ENCODE measurements around the gene PIM1.
"Not testable (repeated sequence)": the region's sequence is repeated elsewhere in the genome, so short reads cannot be mapped to it uniquely, and the experiment has no call there.

PIM1 gene

DNA sequence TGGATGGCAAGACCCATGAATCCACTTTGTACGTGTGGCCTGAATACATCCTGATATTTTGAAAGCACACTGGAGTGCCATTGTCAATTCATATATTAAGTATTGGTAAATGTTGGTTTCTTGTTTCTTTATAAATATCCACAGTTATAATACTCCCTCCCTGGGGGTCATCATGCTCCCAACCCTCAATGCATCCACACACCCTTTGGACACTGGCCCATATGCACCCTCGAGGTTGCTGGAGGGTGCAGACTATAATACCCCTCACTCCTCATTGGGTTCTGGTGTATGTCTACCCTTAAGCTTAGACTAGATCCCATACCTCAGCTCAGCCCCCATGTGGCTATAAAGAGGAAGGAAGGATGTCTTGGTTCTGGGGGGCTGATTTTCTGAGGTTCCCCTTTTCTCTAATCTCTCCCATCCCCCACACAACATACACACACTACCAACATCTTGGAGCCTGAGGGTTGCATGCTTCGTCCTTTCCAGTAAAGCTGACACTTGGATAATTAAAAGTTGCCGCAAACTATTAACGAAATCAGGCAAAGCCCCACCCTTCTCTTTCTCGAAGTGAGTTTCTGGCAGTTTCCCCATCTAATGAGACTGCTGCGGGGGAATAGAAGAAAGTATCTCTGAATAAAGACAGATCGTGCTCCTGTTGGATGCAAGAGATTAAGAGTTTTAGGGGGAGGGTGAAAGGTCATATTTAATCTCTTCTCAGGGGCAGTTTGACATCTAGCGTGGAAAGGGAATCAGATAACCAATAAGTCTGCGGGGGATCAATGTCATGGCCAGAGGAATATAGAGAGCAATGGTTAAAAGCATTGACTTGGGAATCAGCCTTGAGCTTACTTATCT is 7.4 kb downstream of the PIM1 start:
- H3K4me1 ChIP-seq, result peaks cover 63% of the 10 kb centered on the region
- H3K36me3 ChIP-seq, result peaks cover 27% of the 10 kb centered on the region
- no peaks in the 10 kb centered on the region for H3K27me3 ChIP-seq
- 0 out of 2 replicates have a peak overlapping the region, but pooled peaks have one; percentile 0 for H3K27ac ChIP-seq
- H3K9me3 ChIP-seq, result no peaks in the 10 kb centered on the region
- peak overlapping the region; percentile 76 for H3K4me2 ChIP-seq
- 0 out of 2 replicates have a peak, but pooled peaks cover 6% of the 10 kb centered on the region for H4K20me1 ChIP-seq
- H3K9ac ChIP-seq, result peak overlapping the region; percentile 13; the same call in 1 of the 2 replicates
- no peak overlapping the region for H3K4me3 ChIP-seq
- no peak for TF ChIP-seq Cebpa-rat (IDR thresholded peaks at IDR 0.05)

DNA sequence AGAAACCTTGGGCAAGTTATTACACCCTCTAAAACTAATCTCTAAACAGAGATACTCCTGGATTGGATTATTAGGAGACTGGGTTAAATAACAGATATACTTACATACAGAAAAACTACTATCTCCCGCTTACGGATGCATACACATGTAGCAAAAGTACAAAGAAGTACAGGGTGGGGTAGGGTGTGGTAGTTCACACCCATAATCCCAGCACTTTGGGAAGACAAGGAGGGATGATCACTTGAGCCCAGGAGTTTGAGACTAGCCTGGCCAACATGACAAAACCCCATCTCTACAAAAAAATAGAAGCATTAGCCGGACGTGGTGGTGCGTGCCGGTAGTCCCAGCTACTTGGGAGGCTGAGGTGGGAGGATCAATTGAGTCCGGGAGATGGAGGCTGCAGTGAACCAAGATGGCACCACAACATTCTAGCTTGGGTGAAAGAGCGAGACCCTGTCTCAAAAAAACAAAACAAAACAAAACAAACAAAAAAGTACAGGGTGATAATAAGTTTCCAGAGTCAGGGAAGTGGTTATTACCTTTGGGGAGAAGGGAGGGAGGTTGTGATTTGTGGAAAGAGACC is 8.1 kb downstream of the PIM1 start:
- Histone ChIP-seq H4K20me1 (no peaks in the 10 kb centered on the region), H3K9me3 (no peaks in the 10 kb centered on the region), H3K27ac (0 out of 2 replicates have a peak overlapping the region, but pooled peaks have one; percentile 0), H3K4me1 (peaks cover 63% of the 10 kb centered on the region), H3K4me2 (peak overlapping the region; percentile 76), H3K4me3 (no peak overlapping the region), H3K27me3 (no peaks in the 10 kb centered on the region), H3K36me3 (peaks cover 26% of the 10 kb centered on the region), H3K9ac (no peak overlapping the region; the same call in 1 of the 2 replicates)
- no peak for TF ChIP-seq Cebpa-rat (IDR thresholded peaks at IDR 0.05)

DNA sequence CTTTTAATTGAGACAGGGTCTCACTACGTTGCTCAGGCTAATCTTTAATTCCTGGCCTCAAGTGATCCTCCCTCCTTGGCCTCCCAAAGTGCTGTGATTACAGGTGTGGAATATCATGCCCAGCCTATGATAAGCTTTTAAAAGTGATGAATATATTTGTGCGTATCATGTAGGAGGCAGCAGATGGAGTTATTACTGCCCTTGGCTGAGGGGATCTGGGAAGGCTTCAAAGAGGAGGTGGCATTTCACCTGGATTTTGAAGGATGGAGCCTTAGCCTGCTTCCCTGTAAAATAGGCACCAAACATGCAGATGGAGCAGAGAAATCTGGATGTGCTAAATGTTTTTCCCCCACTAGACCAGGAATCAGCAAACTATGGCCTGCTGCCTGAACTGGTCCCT is 10.1 kb downstream of the PIM1 start:
- Histone ChIP-seq H3K27ac (no peak overlapping the region), H3K9me3 (no peaks in the 10 kb centered on the region), H4K20me1 (no peaks in the 10 kb centered on the region), H3K4me3 (no peak overlapping the region), H3K4me2 (no peak overlapping the region), H3K27me3 (no peaks in the 10 kb centered on the region), H3K36me3 (peaks cover 6% of the 10 kb centered on the region), H3K9ac (no peak overlapping the region), H3K4me1 (peaks cover 59% of the 10 kb centered on the region)
- no peak for TF ChIP-seq Cebpa-rat (IDR thresholded peaks at IDR 0.05)

DNA sequence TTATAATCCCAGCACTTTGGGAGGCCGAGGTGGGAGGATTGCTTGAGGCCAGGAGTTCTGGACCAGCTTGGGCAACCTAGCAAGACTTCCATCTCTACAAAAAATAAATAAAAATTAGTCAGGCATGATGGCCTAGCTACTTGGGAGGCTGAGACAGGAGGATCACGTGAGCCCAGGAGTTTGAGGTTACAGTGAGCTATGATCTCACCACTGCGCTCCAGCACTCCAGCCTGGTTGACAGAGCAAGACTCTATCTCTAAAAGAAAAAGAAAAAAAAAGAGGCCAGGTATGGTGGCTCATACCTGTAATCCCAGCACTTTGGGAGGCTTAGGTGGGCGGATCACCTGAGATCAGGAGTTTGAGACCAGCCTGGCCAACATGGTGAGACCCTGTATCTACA is 10.7 kb downstream of the PIM1 start:
- not testable (repeated sequence) for H3K4me2 ChIP-seq, H4K20me1 ChIP-seq, H3K4me3 ChIP-seq, H3K27ac ChIP-seq, H3K36me3 ChIP-seq, H3K9me3 ChIP-seq, H3K9ac ChIP-seq, H3K27me3 ChIP-seq
- H3K4me1 ChIP-seq, result peaks cover 54% of the 10 kb centered on the region

DNA sequence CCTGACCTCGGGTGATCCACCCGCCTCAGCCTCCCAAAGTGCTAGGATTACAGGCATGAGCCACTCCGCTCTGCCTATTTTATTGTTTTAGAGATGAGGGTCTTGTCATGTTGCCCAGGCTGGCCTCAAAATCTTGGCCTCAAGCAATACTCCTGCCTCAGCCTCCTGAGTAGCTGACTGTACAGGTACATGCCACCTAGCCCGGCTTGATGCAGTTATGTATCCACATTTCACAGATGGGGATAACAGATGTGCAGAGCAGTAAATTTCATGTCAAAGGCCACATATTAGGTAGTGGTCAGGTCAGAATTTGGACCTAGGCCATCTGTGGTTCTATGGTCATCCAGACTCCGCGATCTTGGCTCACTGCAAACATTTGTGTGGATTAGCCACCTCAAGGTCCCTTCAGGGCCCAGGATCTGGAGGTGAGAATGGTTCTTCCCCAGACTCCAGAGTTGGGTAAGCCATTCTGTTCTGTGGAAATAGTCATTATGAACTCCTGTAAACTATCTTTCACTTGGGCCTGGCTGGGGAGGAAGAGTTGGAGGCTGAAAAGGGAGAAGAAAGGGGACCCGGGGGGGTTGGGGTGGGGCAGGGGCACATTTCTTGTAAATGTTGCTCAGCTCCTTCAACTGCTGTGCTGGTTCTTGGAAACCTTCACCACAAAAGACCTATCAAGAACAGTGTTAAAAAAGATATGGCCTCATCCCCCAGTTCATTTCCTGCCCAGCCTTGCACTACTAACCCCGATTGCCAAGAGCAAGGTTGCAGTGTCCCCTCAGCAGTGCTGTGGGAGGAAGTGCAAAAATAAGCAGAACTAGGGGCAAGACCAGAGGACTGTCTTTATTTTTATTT is 13.0 kb downstream of the PIM1 start:
- H4K20me1 ChIP-seq, result no peaks in the 10 kb centered on the region
- peak overlapping the region; percentile 75 for H3K4me2 ChIP-seq
- TF ChIP-seq Cebpa-rat (IDR thresholded peaks at IDR 0.05), result no peak; the same call in 1 of the 2 replicates
- H3K36me3 ChIP-seq, result no peaks in the 10 kb centered on the region
- H3K27ac ChIP-seq, result peak overlapping the region; percentile 80
- peaks cover 10% of the 10 kb centered on the region; the same call in 1 of the 2 replicates for H3K9me3 ChIP-seq
- no peaks in the 10 kb centered on the region for H3K27me3 ChIP-seq
- H3K9ac ChIP-seq, result peak overlapping the region; percentile 58; the same call in 1 of the 2 replicates
- peaks cover 31% of the 10 kb centered on the region for H3K4me1 ChIP-seq
- peak overlapping the region; percentile 31; the same call in 1 of the 2 replicates for H3K4me3 ChIP-seq

DNA sequence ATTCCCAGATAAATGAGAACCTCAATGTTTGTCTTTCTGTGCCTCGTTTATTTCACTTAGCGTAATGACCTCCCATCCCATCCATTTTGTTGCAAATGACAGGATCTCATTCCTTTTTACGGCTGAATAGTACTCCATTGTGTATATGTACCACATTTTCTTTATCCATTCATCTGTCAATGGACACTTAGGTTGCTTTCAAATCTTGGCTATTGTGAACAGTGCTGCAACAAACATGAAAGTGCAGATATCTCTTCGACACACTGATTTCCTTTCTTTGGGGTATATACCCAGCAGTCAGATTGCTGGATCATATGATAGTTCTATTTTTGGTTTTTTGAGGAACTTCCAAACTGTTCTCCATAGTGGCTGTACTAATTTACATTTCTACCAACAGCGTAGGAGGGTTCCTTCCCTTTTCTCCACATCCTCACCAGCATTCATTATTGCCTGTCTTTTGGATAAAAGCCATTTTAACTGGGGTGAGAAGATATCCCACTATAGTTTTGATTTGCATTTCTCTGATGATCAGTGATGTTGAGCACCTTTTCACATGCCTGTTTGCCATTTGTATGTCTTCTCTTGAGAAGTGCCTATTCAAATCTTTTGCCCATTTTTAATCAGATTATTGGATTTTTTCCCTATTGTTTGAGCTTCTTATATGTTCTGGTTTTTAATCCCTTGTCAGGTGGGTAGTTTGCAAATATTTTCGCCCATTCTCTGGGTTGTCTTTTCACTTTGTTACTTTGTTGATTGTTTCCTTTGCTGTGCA is 16.2 kb downstream of the PIM1 start:
- H4K20me1 ChIP-seq, H3K27me3 ChIP-seq, H3K9me3 ChIP-seq, H3K4me3 ChIP-seq, H3K27ac ChIP-seq, H3K9ac ChIP-seq, H3K4me2 ChIP-seq, H3K36me3 ChIP-seq: not testable (repeated sequence)
- peaks cover 39% of the 10 kb centered on the region for H3K4me1 ChIP-seq

DNA sequence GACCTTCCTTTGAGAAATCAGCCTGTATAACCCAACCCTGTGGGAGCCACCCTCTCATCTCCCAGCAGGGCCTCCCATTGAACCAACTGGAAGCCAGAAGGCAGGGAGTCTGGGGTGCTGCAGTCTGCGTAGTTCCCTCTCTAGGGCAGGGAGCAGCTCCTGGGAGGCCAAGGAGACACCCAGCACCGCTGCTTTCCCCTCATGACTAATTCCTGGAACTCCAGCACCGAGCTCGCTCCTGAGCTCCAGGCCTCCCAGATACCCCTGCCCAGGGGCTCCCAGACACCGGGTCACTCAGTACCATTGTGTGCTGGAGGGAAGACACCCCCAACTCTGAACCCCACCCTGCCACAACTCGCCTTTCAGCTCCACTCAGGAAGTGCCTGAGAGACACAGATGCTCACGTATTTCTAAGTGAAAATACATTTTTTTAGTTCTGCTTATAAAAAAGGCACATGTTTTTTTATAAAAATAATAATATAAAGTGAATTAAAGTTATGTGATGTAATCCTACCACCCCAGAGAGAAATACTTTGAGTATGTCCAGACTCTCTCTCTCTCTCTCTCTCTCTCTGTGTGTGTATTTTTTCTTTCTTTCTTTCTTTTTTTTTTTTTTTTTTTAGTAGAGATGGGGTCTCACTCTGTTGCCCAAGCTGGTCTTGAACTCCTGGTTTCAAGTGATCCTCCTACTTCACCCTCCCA is 17.5 kb downstream of the PIM1 start:
- no peaks in the 10 kb centered on the region for H3K27me3 ChIP-seq
- H3K36me3 ChIP-seq, result no peaks in the 10 kb centered on the region
- peaks cover 29% of the 10 kb centered on the region for H3K4me1 ChIP-seq
- no peak overlapping the region for H3K4me2 ChIP-seq
- H3K9me3 ChIP-seq, result peaks cover 10% of the 10 kb centered on the region; the same call in 1 of the 2 replicates
- H3K4me3 ChIP-seq, result no peak overlapping the region
- H4K20me1 ChIP-seq, result no peaks in the 10 kb centered on the region
- TF ChIP-seq Cebpa-rat (IDR thresholded peaks at IDR 0.05), result no peak
- H3K27ac ChIP-seq, result 0 out of 2 replicates have a peak overlapping the region, but pooled peaks have one; percentile 19
- H3K9ac ChIP-seq, result no peak overlapping the region

DNA sequence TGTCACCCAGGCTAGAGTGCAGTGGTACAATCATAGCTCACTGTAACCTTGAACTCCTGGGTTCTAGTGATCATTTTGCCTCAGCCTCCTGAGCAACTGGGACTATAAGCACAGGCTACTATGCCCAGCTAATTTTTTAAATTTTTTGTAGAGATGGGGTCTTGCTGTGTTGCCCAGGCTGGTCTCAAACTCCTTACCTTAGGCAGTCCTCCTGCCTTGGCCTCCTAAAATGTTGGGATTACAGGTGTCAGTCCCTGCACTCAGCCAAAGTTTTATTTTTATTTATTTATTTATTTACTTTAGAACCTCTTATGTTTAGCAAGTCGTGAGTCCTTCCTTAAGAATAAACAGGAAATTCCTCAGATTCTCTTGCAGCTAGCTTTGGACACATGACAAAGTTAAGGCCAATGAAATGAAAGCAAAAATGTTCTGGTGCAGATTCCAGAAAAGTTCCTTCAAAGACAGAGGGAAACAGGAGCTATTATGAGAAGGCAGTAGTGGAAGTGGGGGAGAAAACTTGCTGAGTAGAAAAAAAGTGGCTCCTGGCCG is 19.1 kb downstream of the PIM1 start:
- Histone ChIP-seq H3K36me3 (no peaks in the 10 kb centered on the region), H3K9ac (no peak overlapping the region), H3K9me3 (peaks cover 10% of the 10 kb centered on the region; the same call in 1 of the 2 replicates), H3K27me3 (no peaks in the 10 kb centered on the region), H3K4me3 (no peak overlapping the region), H3K4me2 (0 out of 2 replicates have a peak overlapping the region, but pooled peaks have one; percentile 7), H4K20me1 (no peaks in the 10 kb centered on the region), H3K4me1 (peaks cover 17% of the 10 kb centered on the region), H3K27ac (no peak overlapping the region)
- TF ChIP-seq Cebpa-rat (IDR thresholded peaks at IDR 0.05), result no peak
